ENCODE results near the gene SIRT4. TPM values are rescaled to one million over a fixed set of nuclear protein-coding genes. Genes with fewer than 3 reads are reported as not detected.

The SIRT4 gene
- total RNA-seq, 1 experiment from 2014 or later, result 3.7 TPM

GRCh38 chr12:120314220-120314619 is 12.1 kb downstream of the SIRT4 start:
- H3K9me3 ChIP-seq (ENCODE audit: low read depth, low read length, poor library complexity, severe bottlenecking), result no peaks in the 10 kb centered on the region
- no peak overlapping the region for H3K4me3 ChIP-seq (ENCODE audit: low read depth, low read length, poor library complexity, severe bottlenecking)
- ChIA-PET POLR2A (ENCODE audit: low non-redundant PET) (no interaction called here), CTCF (interaction anchor here (0.6 to 1.4 kb wide), 3 partner anchors 10 to 85 kb away, joined by 3 to 9 read pairs (median 4); partner anchors contain the start of gene SIRT4)
- DNase-seq (ENCODE audit: low spot score), result peak; percentile 64
- no TSS peak for BruUV-seq (replicated peaks)
- H3K4me1 ChIP-seq (ENCODE audit: insufficient read depth, low read length, poor library complexity, severe bottlenecking), result peaks cover 4% of the 10 kb centered on the region
- no peaks in the 10 kb centered on the region for H3K27me3 ChIP-seq (replicated peaks; ENCODE audit: insufficient read depth, low read depth, low read length, poor library complexity)
- H3K36me3 ChIP-seq (ENCODE audit: insufficient read depth, low read length, poor library complexity, severe bottlenecking), result no peaks in the 10 kb centered on the region
- intact Hi-C loops (cut with micrococcal nuclease; ENCODE audit: unreplicated experiment), result no loop called here
- H3K27ac ChIP-seq (ENCODE audit: low read depth, low read length, poor library complexity, severe bottlenecking), result no peak overlapping the region
- peak; percentile 59 for TF ChIP-seq CTCF (conservative IDR thresholded peaks at IDR 0.05; ENCODE audit: low read depth, low read length)
- no peak for TF ChIP-seq EZH2 (IDR thresholded peaks at IDR 0.05; ENCODE audit: borderline replicate concordance, low read depth, low read length, poor library complexity, severe bottlenecking)

GRCh38 chr12:120316798-120317223 is 14.7 kb downstream of the SIRT4 start:
- peak overlapping the region; percentile 50 for H3K4me3 ChIP-seq (ENCODE audit: low read depth, low read length, poor library complexity, severe bottlenecking)
- H3K36me3 ChIP-seq (ENCODE audit: insufficient read depth, low read length, poor library complexity, severe bottlenecking), result no peaks in the 10 kb centered on the region
- DNase-seq (ENCODE audit: low spot score), result no peak
- no peaks in the 10 kb centered on the region for H3K27me3 ChIP-seq (replicated peaks; ENCODE audit: insufficient read depth, low read depth, low read length, poor library complexity)
- H3K27ac ChIP-seq (ENCODE audit: low read depth, low read length, poor library complexity, severe bottlenecking), result peak overlapping the region; percentile 61
- BruUV-seq (replicated peaks), result TSS peak; percentile 95
- peaks cover 4% of the 10 kb centered on the region for H3K4me1 ChIP-seq (ENCODE audit: insufficient read depth, low read length, poor library complexity, severe bottlenecking)
- no peak for TF ChIP-seq EZH2 (IDR thresholded peaks at IDR 0.05; ENCODE audit: borderline replicate concordance, low read depth, low read length, poor library complexity, severe bottlenecking)
- TF ChIP-seq CTCF (conservative IDR thresholded peaks at IDR 0.05; ENCODE audit: low read depth, low read length), result no peak
- POLR2A ChIA-PET (ENCODE audit: low non-redundant PET), result interaction anchor here (0.6 to 1.2 kb wide), 2 partner anchors 25 to 31 kb away, joined by 4 to 5 read pairs; partner anchors contain the start of gene RNU4-2
- intact Hi-C loops (cut with micrococcal nuclease; ENCODE audit: unreplicated experiment), result loop anchor here (1.0 kb wide), 1 partner anchor 26 kb away; the partner anchor contains the start of gene RNU4-2
- no peaks in the 10 kb centered on the region for H3K9me3 ChIP-seq (ENCODE audit: low read depth, low read length, poor library complexity, severe bottlenecking)
- CTCF ChIA-PET, result interaction anchor here (0.6 to 1.9 kb wide), 3 partner anchors 15 to 812 kb away, joined by 3 to 19 read pairs (median 8); partner anchors contain the start of gene SIRT4

- Histone ChIP-seq H3K27me3 (replicated peaks; ENCODE audit: insufficient read depth, low read depth, low read length, poor library complexity) (no peaks in the 10 kb centered on the region), H3K9me3 (ENCODE audit: low read depth, low read length, poor library complexity, severe bottlenecking) (no peaks in the 10 kb centered on the region), H3K4me3 (ENCODE audit: low read depth, low read length, poor library complexity, severe bottlenecking) (peak overlapping the region; percentile 50), H3K4me1 (ENCODE audit: insufficient read depth, low read length, poor library complexity, severe bottlenecking) (peaks cover 4% of the 10 kb centered on the region), H3K36me3 (ENCODE audit: insufficient read depth, low read length, poor library complexity, severe bottlenecking) (no peaks in the 10 kb centered on the region), H3K27ac (ENCODE audit: low read depth, low read length, poor library complexity, severe bottlenecking) (peak overlapping the region; percentile 61)
- intact Hi-C loops (cut with micrococcal nuclease; ENCODE audit: unreplicated experiment), result loop anchor here (1.0 kb wide), 1 partner anchor 26 kb away; the partner anchor contains the start of gene RNU4-2
- BruUV-seq (replicated peaks), result no TSS peak
- ChIA-PET CTCF (interaction anchor here (0.6 to 1.9 kb wide), 4 partner anchors 15 to 812 kb away, joined by 3 to 19 read pairs (median 6); partner anchors contain the start of gene SIRT4), POLR2A (ENCODE audit: low non-redundant PET) (interaction anchor here (0.6 to 1.2 kb wide), 2 partner anchors 26 to 32 kb away, joined by 4 to 5 read pairs; partner anchors contain the start of gene RNU4-2)
- DNase-seq (ENCODE audit: low spot score), result peak; percentile 100
- TF ChIP-seq CTCF (conservative IDR thresholded peaks at IDR 0.05; ENCODE audit: low read depth, low read length), result peak; percentile 77
- no peak for TF ChIP-seq EZH2 (IDR thresholded peaks at IDR 0.05; ENCODE audit: borderline replicate concordance, low read depth, low read length, poor library complexity, severe bottlenecking)
Measured at GRCh38 chr12:120317224-120318105, 15.3 kb downstream of the SIRT4 start.

All from A673 (cell line).